Stimulated activated memory B cell treated with anti-CD40 and anti-IgM and Interleukin-4, amounts not matched to agents 10 μg/mL and 1 μg/mL and 100 μg/mL, for 72 hours (primary cell): ENCODE measurements around the gene CHMP3.
"Not testable (repeated sequence)": the region's sequence is repeated elsewhere in the genome, so short reads cannot be mapped to it uniquely, and the experiment has no call there.

Source experiments
- ATAC-seq: fragments of 150-1000 bp; cut with Tn5 transposase; 2 replicates; pipeline ENCODE4 v1.10.0; 2021
- H3K27ac Mint-ChIP-seq: one replicate; pipeline ENCODE4 v1.8.0; 2022; ENCODE audit warnings: mild to moderate bottlenecking, mixed read lengths
- H3K27me3 Mint-ChIP-seq: one replicate; pipeline ENCODE4 v1.8.0; 2022; ENCODE audit warnings: mixed read lengths
- H3K36me3 Mint-ChIP-seq: one replicate; pipeline ENCODE4 v1.8.0; 2022; ENCODE audit warnings: mixed read lengths
- H3K4me1 Mint-ChIP-seq: one replicate; pipeline ENCODE4 v1.8.0; 2022; ENCODE audit warnings: mixed read lengths
- H3K4me3 Mint-ChIP-seq: one replicate; pipeline ENCODE4 v1.8.0; 2022; ENCODE audit warnings: mild to moderate bottlenecking, moderate library complexity, mixed read lengths
- H3K9me3 Mint-ChIP-seq: one replicate; pipeline ENCODE4 v1.8.0; 2022; ENCODE audit warnings: mixed read lengths

The CHMP3 gene

GRCh38 chr2:86566158-86566820, 3.0 kb upstream of the CHMP3 start:
- H3K36me3 Mint-ChIP-seq, result no peaks in the 10 kb centered on the region
- no peak for ATAC-seq
- no peak overlapping the region for H3K4me3 Mint-ChIP-seq
- H3K27me3 Mint-ChIP-seq, result peaks cover 17% of the 10 kb centered on the region
- peaks cover 22% of the 10 kb centered on the region for H3K4me1 Mint-ChIP-seq
- no peak overlapping the region for H3K27ac Mint-ChIP-seq
- no peaks in the 10 kb centered on the region for H3K9me3 Mint-ChIP-seq

DNA sequence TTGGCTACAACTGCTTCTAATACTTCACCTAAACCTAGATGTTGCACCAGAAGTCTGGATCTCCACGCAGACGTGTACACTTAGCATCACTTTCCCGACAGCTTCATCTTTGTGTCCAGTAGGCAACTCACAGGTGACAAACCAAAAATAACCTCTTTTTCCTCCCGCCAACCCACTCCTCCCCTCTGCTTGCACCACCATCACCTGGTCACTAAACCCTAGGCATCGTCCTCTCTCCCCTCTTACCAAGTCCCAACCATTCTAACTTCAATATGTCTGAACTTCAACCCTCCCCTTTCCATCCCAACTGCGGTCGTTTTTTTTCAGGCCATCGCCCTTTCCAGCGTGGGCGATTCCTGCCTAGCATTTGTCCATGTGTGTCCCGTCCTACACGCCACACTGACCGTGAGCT, 413 bp upstream of the CHMP3 start:
- Mint-ChIP-seq H3K4me1 (peaks cover 24% of the 10 kb centered on the region), H3K9me3 (no peaks in the 10 kb centered on the region), H3K36me3 (peaks cover 8% of the 10 kb centered on the region), H3K4me3 (peak overlapping the region; percentile 89), H3K27me3 (peaks cover 17% of the 10 kb centered on the region), H3K27ac (peak overlapping the region; percentile 99)
- ATAC-seq, result no peak

GRCh38 chr2:86562485-86562921, 740 bp downstream of the CHMP3 start:
- Mint-ChIP-seq H3K4me1 (peaks cover 24% of the 10 kb centered on the region), H3K4me3 (peak overlapping the region; percentile 89), H3K36me3 (peaks cover 8% of the 10 kb centered on the region), H3K27me3 (peaks cover 16% of the 10 kb centered on the region), H3K27ac (peak overlapping the region; percentile 99), H3K9me3 (no peaks in the 10 kb centered on the region)
- no peak for ATAC-seq

DNA sequence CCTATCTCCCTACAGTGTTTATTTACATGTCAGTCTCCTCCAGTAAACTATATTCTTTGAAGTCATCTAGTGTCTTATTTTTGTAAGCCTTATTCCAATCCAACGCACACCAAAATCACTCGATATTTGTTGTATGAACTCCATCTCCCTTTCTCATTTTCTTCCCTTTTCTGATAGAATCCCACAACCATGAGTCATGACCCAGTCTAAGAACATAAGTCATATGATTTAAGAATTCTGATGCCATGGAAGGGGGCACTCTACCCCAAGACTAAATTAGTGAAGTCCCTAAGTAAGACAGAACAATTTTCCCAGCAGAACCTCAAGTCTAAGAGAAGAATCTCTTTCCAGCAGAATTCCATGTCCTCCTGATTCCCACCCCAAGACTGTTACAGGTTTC, 5.4 kb downstream of the CHMP3 start:
- no peak overlapping the region for H3K4me3 Mint-ChIP-seq
- no peak overlapping the region for H3K27ac Mint-ChIP-seq
- no peaks in the 10 kb centered on the region for H3K27me3 Mint-ChIP-seq
- peaks cover 11% of the 10 kb centered on the region for H3K36me3 Mint-ChIP-seq
- no peak for ATAC-seq
- H3K9me3 Mint-ChIP-seq, result no peaks in the 10 kb centered on the region
- peaks cover 13% of the 10 kb centered on the region for H3K4me1 Mint-ChIP-seq

GRCh38 chr2:86556508-86556907, 6.7 kb downstream of the CHMP3 start:
- Mint-ChIP-seq H3K4me1 (peaks cover 13% of the 10 kb centered on the region), H3K9me3 (no peaks in the 10 kb centered on the region), H3K4me3 (no peak overlapping the region), H3K27me3 (no peaks in the 10 kb centered on the region), H3K27ac (no peak overlapping the region), H3K36me3 (peaks cover 17% of the 10 kb centered on the region)
- no peak for ATAC-seq

GRCh38 chr2:86552889-86553288, 10.4 kb downstream of the CHMP3 start:
- H3K27me3 Mint-ChIP-seq, result no peaks in the 10 kb centered on the region
- no peak for ATAC-seq
- H3K4me1 Mint-ChIP-seq, result peaks cover 8% of the 10 kb centered on the region
- H3K36me3 Mint-ChIP-seq, result peaks cover 25% of the 10 kb centered on the region
- no peak overlapping the region for H3K4me3 Mint-ChIP-seq
- H3K9me3 Mint-ChIP-seq, result peaks cover 4% of the 10 kb centered on the region
- H3K27ac Mint-ChIP-seq, result no peak overlapping the region

- H3K27me3 Mint-ChIP-seq, H3K4me1 Mint-ChIP-seq, ATAC-seq, H3K27ac Mint-ChIP-seq, H3K9me3 Mint-ChIP-seq, H3K4me3 Mint-ChIP-seq: not testable (repeated sequence)
- peaks cover 51% of the 10 kb centered on the region for H3K36me3 Mint-ChIP-seq
These were observed 13.1 kb downstream of the CHMP3 start for GRCh38 chr2:86549963-86550725.

GRCh38 chr2:86549440-86549839, 13.8 kb downstream of the CHMP3 start:
- H3K27ac Mint-ChIP-seq, ATAC-seq, H3K27me3 Mint-ChIP-seq, H3K4me3 Mint-ChIP-seq, H3K9me3 Mint-ChIP-seq, H3K4me1 Mint-ChIP-seq: not testable (repeated sequence)
- peaks cover 51% of the 10 kb centered on the region for H3K36me3 Mint-ChIP-seq

DNA sequence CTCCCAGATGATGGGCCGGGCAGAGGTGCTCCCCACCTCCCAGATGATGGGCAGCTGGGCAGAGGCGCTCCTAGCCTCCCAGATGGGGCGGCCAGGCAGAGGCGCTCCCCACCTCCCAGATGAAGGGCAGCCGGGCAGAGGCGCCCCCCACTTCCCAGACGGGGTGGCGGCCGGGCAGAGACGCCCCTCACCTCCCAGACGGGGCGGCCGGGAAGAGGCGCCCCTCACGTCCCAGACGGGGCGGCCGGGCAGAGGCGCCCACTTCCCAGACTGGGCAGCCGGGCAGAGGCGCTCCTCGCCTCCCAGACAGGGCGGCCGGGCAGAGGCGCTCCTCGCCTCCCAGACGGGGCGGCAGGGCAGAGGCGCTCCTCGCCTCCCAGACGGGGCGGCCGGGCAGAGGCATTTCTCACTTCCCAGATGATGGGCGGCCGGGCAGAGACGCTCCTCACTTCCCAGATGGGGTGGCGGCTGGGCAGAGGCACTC, 14.3 kb downstream of the CHMP3 start:
- ATAC-seq, H3K9me3 Mint-ChIP-seq: not testable (repeated sequence)
- H3K36me3 Mint-ChIP-seq, result peaks cover 51% of the 10 kb centered on the region

DNA sequence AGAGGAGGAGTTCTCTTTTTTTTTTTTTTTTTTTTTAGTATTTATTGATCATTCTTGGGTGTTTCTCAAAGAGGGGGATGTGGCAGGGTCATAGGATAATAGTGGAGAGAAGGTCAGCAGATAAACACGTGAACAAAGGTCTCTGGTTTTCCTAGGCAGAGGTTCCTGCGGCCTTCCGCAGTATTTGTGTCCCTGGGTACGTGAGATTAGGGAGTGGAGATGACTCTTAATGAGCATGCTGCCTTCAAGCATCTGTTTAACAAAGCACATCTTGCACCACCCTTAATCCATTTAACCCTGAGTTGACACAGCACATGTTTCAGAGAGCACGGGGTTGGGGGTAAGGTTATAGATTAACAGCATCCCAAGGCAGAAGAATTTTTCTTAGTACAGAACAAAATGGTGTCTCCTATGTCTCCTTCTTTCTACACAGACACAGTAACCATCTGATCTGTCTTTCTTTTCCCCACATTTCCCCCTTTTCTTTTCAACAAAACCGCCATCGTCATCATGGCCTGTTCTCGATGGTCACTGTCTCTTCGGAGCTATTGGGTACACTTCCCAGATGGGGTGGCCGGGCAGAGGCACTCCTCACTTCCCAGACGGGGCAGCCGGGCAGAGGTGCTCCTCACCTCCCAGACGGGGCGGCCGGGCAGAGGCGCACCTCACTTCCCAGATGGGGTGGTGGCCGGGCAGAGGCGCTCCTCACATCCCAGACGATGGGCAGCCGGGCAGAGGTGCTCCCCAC, 14.9 kb downstream of the CHMP3 start:
- H3K36me3 Mint-ChIP-seq, result peaks cover 51% of the 10 kb centered on the region
- H3K27me3 Mint-ChIP-seq, H3K4me3 Mint-ChIP-seq, H3K27ac Mint-ChIP-seq, ATAC-seq, H3K4me1 Mint-ChIP-seq, H3K9me3 Mint-ChIP-seq: not testable (repeated sequence)

More for the DNA sequence above, 14.3 kb downstream of the CHMP3 start:
- not testable (repeated sequence) for H3K27me3 Mint-ChIP-seq, H3K27ac Mint-ChIP-seq, H3K4me3 Mint-ChIP-seq, H3K4me1 Mint-ChIP-seq

DNA sequence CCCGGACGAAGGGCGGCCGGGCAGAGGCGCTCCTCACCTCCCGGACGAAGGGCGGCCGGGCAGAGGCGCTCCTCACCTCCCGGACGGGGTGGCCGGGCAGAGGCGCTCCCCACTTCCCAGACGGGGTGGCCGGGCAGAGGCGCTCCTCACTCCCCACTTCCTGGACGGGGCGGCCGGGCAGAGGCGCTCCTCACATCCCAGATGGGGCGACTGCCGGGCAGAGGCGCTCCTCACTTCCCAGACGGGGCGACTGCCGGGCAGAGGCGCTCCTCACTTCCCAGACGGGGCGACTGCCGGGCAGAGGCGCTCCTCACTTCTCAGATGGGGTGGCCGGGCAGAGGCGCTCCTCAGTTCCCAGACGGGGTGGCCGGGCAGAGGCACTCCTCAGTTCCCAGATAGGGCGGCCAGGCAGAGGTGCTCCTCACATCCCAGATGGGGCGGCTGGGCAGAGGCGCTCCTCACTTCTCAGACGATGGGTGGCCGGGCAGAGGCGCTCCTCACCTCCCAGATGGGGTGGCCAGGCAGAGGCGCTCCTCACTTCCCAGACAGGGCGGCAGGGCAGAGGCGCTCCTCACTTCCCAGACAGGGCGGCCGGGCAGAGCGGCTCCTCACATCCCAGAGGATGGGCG, 17.8 kb downstream of the CHMP3 start:
- H3K36me3 Mint-ChIP-seq, result peaks cover 55% of the 10 kb centered on the region
- not testable (repeated sequence) for H3K27me3 Mint-ChIP-seq, H3K4me1 Mint-ChIP-seq, H3K27ac Mint-ChIP-seq, H3K4me3 Mint-ChIP-seq, ATAC-seq, H3K9me3 Mint-ChIP-seq

- H3K36me3 Mint-ChIP-seq, result peaks cover 55% of the 10 kb centered on the region
- not testable (repeated sequence) for H3K27me3 Mint-ChIP-seq, H3K27ac Mint-ChIP-seq, H3K9me3 Mint-ChIP-seq, H3K4me1 Mint-ChIP-seq, H3K4me3 Mint-ChIP-seq, ATAC-seq
These were observed 18.8 kb downstream of the CHMP3 start for GRCh38 chr2:86544278-86545099.

GRCh38 chr2:86543793-86544192, 19.4 kb downstream of the CHMP3 start:
- H3K36me3 Mint-ChIP-seq, result peaks cover 58% of the 10 kb centered on the region
- no peaks in the 10 kb centered on the region for H3K4me1 Mint-ChIP-seq
- no peak for ATAC-seq
- H3K4me3 Mint-ChIP-seq, result no peak overlapping the region
- H3K27ac Mint-ChIP-seq, result no peak overlapping the region
- H3K27me3 Mint-ChIP-seq, result no peaks in the 10 kb centered on the region
- H3K9me3 Mint-ChIP-seq, result no peaks in the 10 kb centered on the region

DNA sequence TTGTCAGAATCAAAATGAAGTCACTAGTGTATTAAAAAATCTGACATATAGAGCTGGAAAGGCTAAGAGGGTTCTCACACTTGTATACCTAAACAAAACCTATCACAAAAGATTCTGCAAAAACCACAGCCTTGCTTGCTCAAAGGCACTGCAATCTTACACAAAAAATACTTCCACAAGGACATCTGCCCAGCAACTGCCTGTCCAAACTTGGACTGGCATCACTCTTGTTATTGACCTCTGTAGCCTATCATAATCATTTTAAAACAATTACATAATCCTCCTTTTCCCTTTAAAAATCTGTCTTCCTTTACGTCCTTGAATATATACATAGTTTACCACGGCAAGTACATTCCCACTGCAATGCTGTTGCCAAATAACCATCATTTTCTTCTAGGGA, 19.9 kb downstream of the CHMP3 start:
- Mint-ChIP-seq H3K27me3 (no peaks in the 10 kb centered on the region), H3K27ac (no peak overlapping the region), H3K4me3 (no peak overlapping the region), H3K4me1 (no peaks in the 10 kb centered on the region), H3K9me3 (no peaks in the 10 kb centered on the region), H3K36me3 (peaks cover 57% of the 10 kb centered on the region)
- no peak for ATAC-seq
